GM12874 (cell line): Measurements from ENCODE around the gene AEBP1.

Source experiments
- CTCF ChIP-seq: IDR thresholded peaks from 2 replicates; pipeline ENCODE4 v1.5.1; 2011; ENCODE audit warnings: low read depth, mild to moderate bottlenecking, control low read depth, low read length, moderate library complexity; ENCODE audit not compliant: insufficient read depth

AEBP1 gene

DNA sequence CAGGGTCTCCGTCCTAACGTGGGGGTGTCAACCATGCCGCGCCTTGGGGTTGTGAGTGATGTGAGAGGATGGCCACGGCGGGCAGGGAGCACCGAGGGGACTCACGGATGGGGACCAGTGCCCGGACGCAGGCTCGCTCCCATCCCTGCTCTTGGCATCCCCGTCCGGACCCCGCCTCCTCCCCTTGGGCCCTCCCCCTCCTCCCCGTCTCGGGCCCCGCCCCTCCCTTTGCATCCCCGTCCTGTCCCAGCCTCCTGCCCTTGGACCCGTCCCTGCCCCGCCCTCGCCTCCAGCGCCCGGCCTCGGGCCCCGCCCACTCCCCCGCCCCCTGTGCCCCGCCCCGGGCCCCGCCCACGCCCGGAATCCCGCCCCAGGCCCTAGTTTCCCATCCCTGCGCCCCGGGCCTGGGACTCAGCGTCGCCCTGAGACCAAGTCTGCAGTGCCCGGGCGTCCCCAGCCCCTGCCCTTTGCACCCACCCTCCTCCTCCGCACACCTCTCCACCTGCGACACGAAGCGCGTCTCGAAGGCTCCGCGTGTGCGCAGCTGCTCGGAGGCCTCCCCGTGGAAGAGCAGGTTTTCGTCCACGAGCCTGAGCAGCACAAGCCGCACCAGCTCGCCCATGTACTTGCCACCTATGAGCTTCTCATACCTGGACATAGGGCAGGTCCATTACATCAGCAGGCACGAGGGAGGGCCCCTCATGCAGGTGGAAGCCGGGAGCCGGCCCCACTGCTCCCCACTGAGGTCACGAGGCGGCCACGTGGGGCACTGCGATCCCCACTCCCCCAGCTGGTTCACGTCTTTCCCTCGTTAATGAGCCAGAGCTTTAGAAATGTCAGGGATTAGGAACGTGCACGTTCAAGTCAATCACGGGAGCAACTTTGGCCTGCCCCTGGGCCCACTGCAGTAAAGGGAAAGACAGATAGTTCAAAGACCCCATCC, 42.1 kb downstream of the AEBP1 start:
- TF ChIP-seq CTCF: no peak

- no peak for TF ChIP-seq CTCF
Observed at GRCh38 chr7:44147026-44147991, 43.2 kb downstream of the AEBP1 start.

DNA sequence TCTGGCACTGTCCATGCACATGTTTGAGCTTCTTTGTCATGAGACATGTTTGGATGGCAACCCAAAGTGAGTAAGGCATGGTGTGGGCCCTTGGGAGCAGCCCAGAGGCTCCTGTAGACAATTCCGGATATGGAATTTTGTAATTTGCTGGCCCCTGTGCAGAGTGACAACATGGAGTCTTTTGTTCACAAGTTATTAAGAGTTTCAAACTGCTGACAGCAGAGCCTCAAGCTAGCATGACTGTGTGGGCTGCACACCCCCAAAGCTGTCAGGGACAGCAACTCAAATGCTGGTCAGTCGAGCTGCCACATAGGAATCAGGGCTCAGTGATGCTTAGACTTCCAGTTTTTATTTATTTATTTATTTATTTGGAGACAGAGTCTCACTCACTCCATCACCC, 44.0 kb downstream of the AEBP1 start:
- no peak for TF ChIP-seq CTCF

GRCh38 chr7:44148961-44149536, 44.9 kb downstream of the AEBP1 start:
- TF ChIP-seq CTCF: no peak

DNA sequence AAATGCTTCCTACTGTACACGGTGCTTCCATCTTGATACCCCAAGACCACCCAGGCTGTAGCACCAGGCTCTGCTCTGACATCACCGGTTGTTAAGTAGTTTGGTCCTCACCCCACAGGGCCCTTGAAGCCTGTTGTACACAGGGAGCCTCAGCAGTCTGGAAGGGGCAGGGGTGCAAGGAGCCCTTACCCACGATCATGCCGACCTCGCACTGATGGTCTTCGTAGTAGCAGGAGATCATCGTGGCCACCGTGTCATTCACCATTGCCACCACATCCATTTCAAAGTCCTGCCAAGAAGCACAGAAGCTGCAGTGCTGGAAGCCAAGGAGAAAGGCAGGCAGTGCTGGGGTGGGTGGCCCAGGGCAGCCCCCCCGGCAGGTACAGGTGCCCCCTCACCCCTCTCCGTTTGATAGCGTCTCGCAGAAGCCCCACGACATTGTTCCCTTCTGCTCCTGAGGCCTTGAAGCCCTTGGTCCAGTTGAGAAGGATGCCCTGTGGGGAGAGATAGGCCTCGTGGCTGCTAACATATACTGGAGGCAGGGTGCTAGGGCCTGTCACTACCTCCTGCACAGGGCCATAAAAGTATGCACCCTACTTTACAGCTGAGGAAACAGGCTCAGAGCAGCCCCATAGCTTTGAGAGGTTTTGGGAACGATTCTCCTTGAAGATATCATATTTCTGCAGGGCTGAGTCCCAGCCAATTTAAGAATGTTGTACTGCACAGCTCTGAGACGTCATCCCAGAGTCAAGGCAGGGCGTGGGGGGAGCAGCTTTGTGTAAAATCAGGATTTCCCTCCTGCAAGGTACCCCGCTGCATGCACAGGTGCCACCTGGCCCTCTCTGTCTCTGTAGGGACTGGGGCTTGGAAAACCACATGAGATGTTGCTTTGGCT, 45.7 kb downstream of the AEBP1 start:
- no peak for TF ChIP-seq CTCF

DNA sequence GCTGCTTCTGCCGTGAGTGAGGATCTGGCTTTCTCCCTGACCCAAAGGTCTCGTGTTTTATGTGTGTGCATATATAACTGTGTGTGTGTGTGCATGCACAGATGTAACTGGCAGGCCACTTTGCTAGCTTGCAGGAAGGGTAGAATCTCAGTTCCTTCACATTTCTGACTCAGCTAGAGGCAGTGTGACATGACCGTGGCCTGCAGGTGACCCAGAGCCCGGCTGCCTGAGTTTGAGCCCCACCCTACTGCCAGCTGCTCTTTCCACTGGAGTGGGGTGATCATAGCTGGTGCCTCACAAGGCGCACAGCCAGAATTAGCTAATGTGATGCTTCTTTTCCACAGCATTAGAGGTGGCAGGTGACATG, 46.3 kb downstream of the AEBP1 start:
- TF ChIP-seq CTCF: no peak
